Transverse colon (tissue), 4 donors: ENCODE results near the gene ABCA7. TPM values are rescaled to one million over a fixed set of nuclear protein-coding genes. Genes with fewer than 3 reads are reported as not detected.

ENCODE experiments used
- DNase-seq: peaks from one replicate; pipeline ENCODE4 v3.0.0-alpha.2; 2019
- H3K27ac ChIP-seq, 4 donors: fragments of 200-600 bp; sonication (generic); 2 replicates each; pipeline ENCODE4 v1.5.1; 2016 to 2018; ENCODE audit warnings: inconsistent platforms in 4 of 4
- H3K27me3 ChIP-seq: fragments of 200-600 bp; sonication (generic); 2 replicates; pipeline ENCODE4 v1.5.1; 2017; ENCODE audit warnings: inconsistent platforms
- H3K36me3 ChIP-seq, 4 donors: fragments of 200-600 bp; sonication (generic); 2 replicates each; pipeline ENCODE4 v1.5.1; 2017 to 2019; ENCODE audit warnings: inconsistent platforms in 4 of 4
- H3K4me1 ChIP-seq, 4 donors: fragments of 200-600 bp; sonication (generic); 2 replicates each; pipeline ENCODE4 v1.5.1; 2017 to 2020; ENCODE audit warnings: inconsistent platforms in 4 of 4
- H3K4me3 ChIP-seq, 4 donors: fragments of 200-600 bp; sonication (generic); 1 replicate in 1 of 4; 2 replicates in 3 of 4; pipeline versions ENCODE4 v1.5.1 to v1.6.1; 2017 to 2019; ENCODE audit warnings: inconsistent platforms in 4 of 4
- H3K9me3 ChIP-seq, 2 donors: fragments of 200-600 bp; sonication (generic); 2 replicates each; pipeline ENCODE4 v1.5.1; 2017 to 2019; ENCODE audit warnings: inconsistent platforms in 2 of 2
- CTCF ChIP-seq, 5 experiments: fragments of 200-600 bp in 3 of 5; fragments of 450-650 bp in 2 of 5; sonication (generic) in 3 of 5; IDR thresholded peaks; 1 replicate in 2 of 5; 2 replicates in 3 of 5; pipeline ENCODE4 v1.5.1; 2016 to 2017; ENCODE audit warnings: antibody characterized with exemption in 5 of 5, inconsistent platforms in 3 of 5, mild to moderate bottlenecking in 2 of 5, moderate library complexity in 1 of 5
- EP300 ChIP-seq: sonication (generic); formaldehyde crosslinking; IDR thresholded peaks from one replicate; pipeline ENCODE4 v1.6.1; 2017; ENCODE audit warnings: antibody characterized with exemption, low read depth
- POLR2A ChIP-seq: fragments of 450-650 bp; IDR thresholded peaks from one replicate; pipeline ENCODE4 v1.6.1; 2016; ENCODE audit warnings: antibody characterized with exemption, mild to moderate bottlenecking, moderate library complexity
- POLR2AphosphoS5 ChIP-seq, 3 donors: sonication (generic); formaldehyde crosslinking; IDR thresholded peaks; one replicate each; pipeline ENCODE4 v1.6.1; 2016; ENCODE audit warnings: antibody characterized with exemption in 3 of 3
- WGBS, 2 donors: methylation state at CpG; one replicate each; pipeline ENCODE4 v1.1.5; 2018; ENCODE audit warnings: low coverage in 1 of 2; 5-methylcytosine and 5-hydroxymethylcytosine counted together
- in situ Hi-C, 4 donors: fragments of 200-750 bp; cut with MboI; loops; one replicate each; pipeline versions ENCODE4 v1.15.0 to v1.15.1; 2017; ENCODE audit warnings: low sequenced_read_pairs in 3 of 4, low pct_ligation_motif_present in 1 of 4, low pct_unique_long_range_greater_than_20kb in 1 of 4
- intact Hi-C: fragments of 100-400 bp; cut with DNase I; formaldehyde crosslinking; loops from one replicate; pipeline ENCODE4 v1.15.1; 2023; ENCODE audit warnings: low total_unique reads
- total RNA-seq, 4 donors: library from RNA; depleted of rRNA; stranded (reverse); fragments of >200 nt; gene quantifications; one replicate each; pipeline ENCODE4 v1.1.0, GENCODE V29; 2016

ABCA7 gene
- total RNA-seq, 4 donors from 2014 or later, result 47.1 to 128 (median 82.0) TPM

GRCh38 chr19:1073956-1074517 is 34.1 kb downstream of the ABCA7 start:
- H3K27ac ChIP-seq, result peak overlapping the region; percentile 44 to 74 (median 67)

GRCh38 chr19:1074544-1075283 is 34.8 kb downstream of the ABCA7 start:
- no peaks in the 10 kb centered on the region for H3K36me3 ChIP-seq
- intact Hi-C loops (no loop called here), in situ Hi-C loops (no loop called here)
- peaks cover under 1 to 62% (median 30%) of the 10 kb centered on the region in 4 donors for H3K4me1 ChIP-seq
- H3K9me3 ChIP-seq, result no peaks in the 10 kb centered on the region
- DNase-seq, result peak; percentile 94
- H3K27me3 ChIP-seq, result peaks cover 35% of the 10 kb centered on the region
- peak overlapping the region; percentile 47 to 74 (median 67) for H3K27ac ChIP-seq
- no peak for TF ChIP-seq CTCF (IDR thresholded peaks at IDR 0.05)
- TF ChIP-seq POLR2AphosphoS5 (IDR thresholded peaks at IDR 0.05), result no peak
- TF ChIP-seq POLR2A, result no peak
- no peak for TF ChIP-seq EP300
- 26 to 38% methylated on average over 5 to 29 of the region's 54 CpGs for WGBS, 2 donors
- peak overlapping the region in 3 of 4 donors; percentile 2 to 41 (median 33) for H3K4me3 ChIP-seq

More at GRCh38 chr19:1073956-1074517, 34.1 kb downstream of the ABCA7 start:
- peaks cover 5 to 69% (median 36%) of the 10 kb centered on the region in 4 donors for H3K4me1 ChIP-seq
- no peaks in the 10 kb centered on the region for H3K36me3 ChIP-seq
- DNase-seq, result no peak
- TF ChIP-seq POLR2A (no peak), CTCF (IDR thresholded peaks at IDR 0.05) (no peak), POLR2AphosphoS5 (IDR thresholded peaks at IDR 0.05) (no peak), EP300 (no peak)
- H3K9me3 ChIP-seq, result no peaks in the 10 kb centered on the region
- H3K27me3 ChIP-seq, result peaks cover 42% of the 10 kb centered on the region
- intact Hi-C loops, result no loop called here
- peak overlapping the region in 2 of 4 donors; percentile 33 to 41 for H3K4me3 ChIP-seq
- in situ Hi-C loops, result no loop called here
- 73% methylated on average over 25 of the region's 28 CpGs; no CpG with 5 or more reads in 1 of the 2 donors for WGBS, 2 donors

- Histone ChIP-seq H3K27me3 (peaks cover 22% of the 10 kb centered on the region), H3K36me3 (no peaks in the 10 kb centered on the region), H3K9me3 (no peaks in the 10 kb centered on the region), H3K4me1 (peaks cover 0 to 52% (median 24%) of the 10 kb centered on the region in 4 donors), H3K4me3 (no peak overlapping the region), H3K27ac (peak overlapping the region; percentile 13 to 65 (median 54))
- in situ Hi-C loops, result no loop called here
- no peak for DNase-seq
- intact Hi-C loops, result no loop called here
- TF ChIP-seq POLR2AphosphoS5 (IDR thresholded peaks at IDR 0.05) (no peak), CTCF (IDR thresholded peaks at IDR 0.05) (no peak)
- 74% methylated on average over 4 of the region's 4 CpGs; no CpG with 5 or more reads in 1 of the 2 donors for WGBS, 2 donors
Observed at GRCh38 chr19:1076046-1076386, 36.1 kb downstream of the ABCA7 start.

GRCh38 chr19:1076951-1077350 is 37.0 kb downstream of the ABCA7 start:
- DNase-seq, result peak; percentile 89
- Histone ChIP-seq H3K27ac (peak overlapping the region; percentile 30 to 61 (median 60)), H3K4me3 (peak overlapping the region in 3 of 4 donors; percentile 13 to 37 (median 15)), H3K4me1 (peaks cover 0 to 54% (median 25%) of the 10 kb centered on the region in 4 donors), H3K9me3 (no peaks in the 10 kb centered on the region), H3K27me3 (peaks cover 12% of the 10 kb centered on the region), H3K36me3 (no peaks in the 10 kb centered on the region)
- WGBS, 2 donors, result 18% methylated on average over 16 of the region's 16 CpGs; no CpG with 5 or more reads in 1 of the 2 donors
- intact Hi-C loops, result no loop called here
- TF ChIP-seq POLR2AphosphoS5 (IDR thresholded peaks at IDR 0.05) (peak in 2 of 3 donors; percentile 4 to 38), EP300 (no peak)
- in situ Hi-C loops, result no loop called here
